GM18498 (cell line): Measurements from ENCODE around the gene GNB1.
"Not testable (repeated sequence)": the region's sequence is repeated elsewhere in the genome, so short reads cannot be mapped to it uniquely, and the experiment has no call there.

Experiments used
- ATAC-seq: cut with Tn5 transposase; IDR thresholded peaks from one replicate; pipeline ENCODE4 v1.9.1; 2021; ENCODE audit warnings: mild to moderate bottlenecking, moderate library complexity; ENCODE audit not compliant: unreplicated experiment

The GNB1 gene

GRCh38 chr1:1861761-1862310, 29.1 kb downstream of the GNB1 start:
- ATAC-seq: not testable (repeated sequence)

- ATAC-seq: no peak
Measured at GRCh38 chr1:1861339-1861730, 29.6 kb downstream of the GNB1 start.

GRCh38 chr1:1859970-1860697, 30.8 kb downstream of the GNB1 start:
- ATAC-seq: not testable (repeated sequence)

GRCh38 chr1:1858382-1859086, 32.4 kb downstream of the GNB1 start:
- ATAC-seq: no peak

- ATAC-seq: no peak
Measured at GRCh38 chr1:1857096-1857703, 33.7 kb downstream of the GNB1 start.

- not testable (repeated sequence) for ATAC-seq
Measured at GRCh38 chr1:1856161-1856560, 34.7 kb downstream of the GNB1 start.

- no peak for ATAC-seq
Measured at GRCh38 chr1:1853593-1854257, 37.2 kb downstream of the GNB1 start.

GRCh38 chr1:1852619-1853414, 38.1 kb downstream of the GNB1 start:
- ATAC-seq: no peak

GRCh38 chr1:1847890-1848289, 43.0 kb downstream of the GNB1 start:
- peak; percentile 51 for ATAC-seq

GRCh38 chr1:1847061-1847850, 43.6 kb downstream of the GNB1 start:
- ATAC-seq: no peak

GRCh38 chr1:1846386-1846918, 44.4 kb downstream of the GNB1 start:
- ATAC-seq: no peak

- ATAC-seq: no peak
Measured at GRCh38 chr1:1842360-1843146, 48.3 kb downstream of the GNB1 start.

- ATAC-seq: no peak
Measured at GRCh38 chr1:1841575-1841995, 49.3 kb downstream of the GNB1 start.

- ATAC-seq: no peak
Measured at GRCh38 chr1:1839311-1839965, 51.4 kb downstream of the GNB1 start.

- no peak for ATAC-seq
Measured at GRCh38 chr1:1836119-1836518, 54.8 kb downstream of the GNB1 start.

- no peak for ATAC-seq
Measured at GRCh38 chr1:1835546-1835945, 55.3 kb downstream of the GNB1 start.

- ATAC-seq: no peak
Measured at GRCh38 chr1:1833916-1834325, 57.0 kb downstream of the GNB1 start.

GRCh38 chr1:1833456-1833855, 57.4 kb downstream of the GNB1 start:
- ATAC-seq: no peak
